Measurements from ENCODE around the gene NUDT16L1. TPM values are rescaled to one million over a fixed set of nuclear protein-coding genes. Genes with fewer than 3 reads are reported as not detected.

NUDT16L1 gene
- total RNA-seq, 2 experiments from 2014 or later: 14.9 to 15.9 TPM

DNA sequence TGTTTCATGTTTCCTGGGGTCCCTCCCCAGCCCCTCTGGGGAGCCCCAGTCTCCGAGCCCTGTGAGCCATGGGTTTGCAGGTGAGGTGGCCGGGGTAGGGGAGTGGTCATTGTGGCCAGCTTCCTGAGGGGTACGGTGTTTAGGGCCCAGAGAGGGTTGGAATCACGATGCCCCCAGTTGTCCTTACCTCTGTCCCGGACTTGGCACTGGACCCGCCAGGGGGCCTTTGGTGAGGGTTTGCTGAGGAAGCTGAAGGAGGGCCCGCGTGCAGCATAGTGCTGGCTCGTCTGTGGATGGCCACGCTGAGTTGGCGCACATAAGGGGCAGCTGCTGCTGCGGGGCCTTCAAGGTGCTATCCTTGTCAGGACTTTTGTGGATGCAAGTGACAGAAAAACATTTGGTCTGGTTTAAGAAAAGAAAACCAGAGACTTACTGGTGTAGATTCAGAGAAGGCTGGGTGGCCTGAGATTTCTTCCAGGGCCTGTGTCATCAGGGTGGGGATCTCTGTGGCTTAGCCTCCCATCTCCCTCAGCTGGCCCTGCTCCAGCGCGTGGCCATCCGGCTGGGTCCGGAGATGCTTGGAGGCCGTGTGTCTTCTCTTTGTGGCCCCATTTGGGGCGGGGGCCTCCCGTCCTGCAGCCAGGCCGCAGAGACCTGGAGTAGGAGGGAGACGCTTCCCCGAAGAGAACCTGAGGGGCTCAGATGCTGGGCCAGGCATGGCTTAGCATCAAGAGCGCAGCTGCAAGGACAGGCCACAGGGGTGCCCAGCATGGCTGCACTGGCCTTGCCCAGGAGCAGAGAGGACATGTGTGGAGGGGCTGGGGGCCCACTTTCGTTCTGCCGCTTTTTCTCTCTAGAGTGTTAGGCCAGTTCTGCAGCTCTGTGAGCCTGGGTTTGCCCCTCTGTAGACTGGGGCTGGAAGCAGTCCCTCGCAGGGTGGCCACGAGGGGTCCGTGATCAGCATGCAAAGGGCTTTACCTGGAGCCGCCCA is 33.7 kb upstream of the NUDT16L1 start:
- TF ChIP-seq, protein P1, sequence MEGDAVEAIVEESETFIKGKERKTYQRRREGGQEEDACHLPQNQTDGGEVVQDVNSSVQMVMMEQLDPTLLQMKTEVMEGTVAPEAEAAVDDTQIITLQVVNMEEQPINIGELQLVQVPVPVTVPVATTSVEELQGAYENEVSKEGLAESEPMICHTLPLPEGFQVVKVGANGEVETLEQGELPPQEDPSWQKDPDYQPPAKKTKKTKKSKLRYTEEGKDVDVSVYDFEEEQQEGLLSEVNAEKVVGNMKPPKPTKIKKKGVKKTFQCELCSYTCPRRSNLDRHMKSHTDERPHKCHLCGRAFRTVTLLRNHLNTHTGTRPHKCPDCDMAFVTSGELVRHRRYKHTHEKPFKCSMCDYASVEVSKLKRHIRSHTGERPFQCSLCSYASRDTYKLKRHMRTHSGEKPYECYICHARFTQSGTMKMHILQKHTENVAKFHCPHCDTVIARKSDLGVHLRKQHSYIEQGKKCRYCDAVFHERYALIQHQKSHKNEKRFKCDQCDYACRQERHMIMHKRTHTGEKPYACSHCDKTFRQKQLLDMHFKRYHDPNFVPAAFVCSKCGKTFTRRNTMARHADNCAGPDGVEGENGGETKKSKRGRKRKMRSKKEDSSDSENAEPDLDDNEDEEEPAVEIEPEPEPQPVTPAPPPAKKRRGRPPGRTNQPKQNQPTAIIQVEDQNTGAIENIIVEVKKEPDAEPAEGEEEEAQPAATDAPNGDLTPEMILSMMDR (conservative IDR thresholded peaks at IDR 0.05; ENCODE audit: low read length): no peak
- TF ChIP-seq EZH2phosphoT487 (IDR thresholded peaks at IDR 0.05; ENCODE audit: borderline replicate concordance, low read depth, low read length): no peak
- Histone ChIP-seq H3K79me2 (ENCODE audit: insufficient read depth, low read depth, low read length) (no peaks in the 10 kb centered on the region), H2AFZ (ENCODE audit: low read length) (no peak overlapping the region), H3K4me1 (ENCODE audit: insufficient read depth, low read length, poor library complexity, severe bottlenecking) (no peaks in the 10 kb centered on the region), H4K20me1 (ENCODE audit: insufficient read depth, low read length) (no peaks in the 10 kb centered on the region), H3K36me3 (ENCODE audit: insufficient read depth, low read length) (peaks cover 13% of the 10 kb centered on the region; the same call in 1 of the 2 replicates), H3K27ac (ENCODE audit: low read depth, low read length, poor library complexity, severe bottlenecking) (no peak overlapping the region), H3K4me3 (ENCODE audit: low read depth, low read length, poor library complexity, severe bottlenecking) (no peak overlapping the region), H3K9me2 (ENCODE audit: insufficient read depth, low read length) (no peaks in the 10 kb centered on the region), H3K9me3 (ENCODE audit: low read length) (no peaks in the 10 kb centered on the region), H3K4me2 (ENCODE audit: low read length) (no peak overlapping the region)
- intact Hi-C loops (cut with micrococcal nuclease; ENCODE audit: unreplicated experiment): no loop called here
- BruUV-seq (replicated peaks): no TSS peak
- DNase-seq (ENCODE audit: low spot score): no peak
- ChIA-PET POLR2A (interaction anchor here (0.6 kb wide), 1 partner anchor 126 kb away, joined by 5 read pairs; no protein-coding TSS in a partner anchor), CTCF (ENCODE audit: unreplicated experiment) (no interaction called here)

DNA sequence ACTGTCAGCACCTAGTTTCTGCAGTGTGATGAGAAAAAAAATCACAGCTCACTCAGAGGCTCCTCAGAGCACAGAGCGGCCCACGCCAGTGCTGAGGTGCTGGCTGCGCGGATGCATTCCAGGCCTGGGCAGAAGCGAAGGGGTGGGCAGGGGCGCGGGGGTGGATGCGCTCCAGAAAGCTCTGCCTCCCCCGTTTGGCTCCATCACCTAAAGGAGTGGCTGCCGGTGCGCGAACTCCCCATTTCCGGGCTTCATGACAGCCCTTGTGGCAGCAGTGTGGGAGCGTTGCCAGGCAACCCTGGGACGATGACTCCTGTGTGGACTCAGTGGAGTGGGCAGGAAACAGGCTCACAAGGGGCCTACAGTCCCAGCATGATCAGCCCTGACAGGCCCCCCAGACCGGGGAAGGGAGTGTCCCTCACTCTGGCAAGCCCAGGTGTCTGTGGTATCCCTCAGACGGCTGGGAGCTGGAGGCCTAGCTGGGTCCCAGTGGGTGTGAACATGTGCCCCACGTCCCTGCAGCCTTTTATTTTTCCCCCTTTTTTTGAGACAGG is 32.8 kb upstream of the NUDT16L1 start:
- H3K4me3 ChIP-seq (ENCODE audit: low read depth, low read length, poor library complexity, severe bottlenecking): no peak overlapping the region
- no TSS peak for BruUV-seq (replicated peaks)
- H2AFZ ChIP-seq (ENCODE audit: low read length): no peak overlapping the region
- ChIA-PET CTCF (ENCODE audit: unreplicated experiment) (interaction anchor here (0.6 to 0.7 kb wide), 2 partner anchors 9 to 44 kb away, joined by 3 read pairs; no protein-coding TSS in a partner anchor), POLR2A (interaction anchor here (0.6 kb wide), 1 partner anchor 125 kb away, joined by 5 read pairs; no protein-coding TSS in a partner anchor)
- intact Hi-C loops (cut with micrococcal nuclease; ENCODE audit: unreplicated experiment): no loop called here
- H3K4me2 ChIP-seq (ENCODE audit: low read length): no peak overlapping the region
- DNase-seq (ENCODE audit: low spot score): no peak
- no peaks in the 10 kb centered on the region for H3K4me1 ChIP-seq (ENCODE audit: insufficient read depth, low read length, poor library complexity, severe bottlenecking)
- H3K27ac ChIP-seq (ENCODE audit: low read depth, low read length, poor library complexity, severe bottlenecking): no peak overlapping the region
- H3K9me3 ChIP-seq (ENCODE audit: low read length): no peaks in the 10 kb centered on the region
- TF ChIP-seq EZH2phosphoT487 (IDR thresholded peaks at IDR 0.05; ENCODE audit: borderline replicate concordance, low read depth, low read length): no peak
- H3K9me2 ChIP-seq (ENCODE audit: insufficient read depth, low read length): no peaks in the 10 kb centered on the region
- H3K79me2 ChIP-seq (ENCODE audit: insufficient read depth, low read depth, low read length): no peaks in the 10 kb centered on the region
- no peaks in the 10 kb centered on the region for H4K20me1 ChIP-seq (ENCODE audit: insufficient read depth, low read length)
- H3K36me3 ChIP-seq (ENCODE audit: insufficient read depth, low read length): peaks cover 11% of the 10 kb centered on the region; the same call in 1 of the 2 replicates

DNA sequence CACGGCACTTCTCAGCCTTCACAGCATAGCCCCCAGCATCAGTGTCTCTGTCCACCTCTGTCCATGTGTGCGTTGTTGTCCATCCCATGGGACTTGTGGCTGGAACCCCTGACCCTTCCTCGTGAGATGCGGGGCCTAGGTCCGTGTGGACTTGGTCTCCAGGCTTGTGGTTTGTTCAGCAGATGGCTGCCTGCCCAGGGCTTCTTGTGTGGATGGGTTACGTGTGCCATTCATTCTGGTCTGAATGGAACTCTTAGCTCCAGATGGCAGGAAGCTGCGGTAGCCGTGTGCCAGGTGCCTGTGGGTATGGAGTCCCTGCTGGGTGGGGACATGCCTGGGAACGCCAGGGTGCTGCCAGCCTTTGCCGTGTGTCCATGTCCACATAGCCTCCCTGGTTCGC is 31.7 kb upstream of the NUDT16L1 start:
- no TSS peak for BruUV-seq (replicated peaks)
- no peak overlapping the region for H3K4me3 ChIP-seq (ENCODE audit: low read depth, low read length, poor library complexity, severe bottlenecking)
- no peaks in the 10 kb centered on the region for H3K79me2 ChIP-seq (ENCODE audit: insufficient read depth, low read depth, low read length)
- H2AFZ ChIP-seq (ENCODE audit: low read length): no peak overlapping the region
- TF ChIP-seq, protein P1 (conservative IDR thresholded peaks at IDR 0.05; ENCODE audit: low read length): no peak
- TF ChIP-seq EZH2phosphoT487 (IDR thresholded peaks at IDR 0.05; ENCODE audit: borderline replicate concordance, low read depth, low read length): no peak
- H4K20me1 ChIP-seq (ENCODE audit: insufficient read depth, low read length): no peaks in the 10 kb centered on the region
- no peaks in the 10 kb centered on the region for H3K9me3 ChIP-seq (ENCODE audit: low read length)
- ChIA-PET CTCF (ENCODE audit: unreplicated experiment) (interaction anchor here (0.7 kb wide), 1 partner anchor 10 kb away, joined by 3 read pairs; no protein-coding TSS in a partner anchor), POLR2A (no interaction called here)
- H3K27ac ChIP-seq (ENCODE audit: low read depth, low read length, poor library complexity, severe bottlenecking): no peak overlapping the region
- no peaks in the 10 kb centered on the region for H3K4me1 ChIP-seq (ENCODE audit: insufficient read depth, low read length, poor library complexity, severe bottlenecking)
- peaks cover 10% of the 10 kb centered on the region; the same call in 1 of the 2 replicates for H3K36me3 ChIP-seq (ENCODE audit: insufficient read depth, low read length)
- intact Hi-C loops (cut with micrococcal nuclease; ENCODE audit: unreplicated experiment): no loop called here
- H3K4me2 ChIP-seq (ENCODE audit: low read length): no peak overlapping the region
- no peak for DNase-seq (ENCODE audit: low spot score)
- H3K9me2 ChIP-seq (ENCODE audit: insufficient read depth, low read length): no peaks in the 10 kb centered on the region
